GM23248 (cell line): ENCODE results near the gene IL21R. TPM values are rescaled to one million over a fixed set of nuclear protein-coding genes. Genes with fewer than 3 reads are reported as not detected.

Source experiments
- DNase-seq: peaks from one replicate; pipeline ENCODE4 v3.0.0-alpha.2; 2015
- H2AFZ ChIP-seq: fragments of 200-600 bp; sonication (generic); 2 replicates; pipeline ENCODE4 v1.6.1; 2016; ENCODE audit warnings: antibody characterized with exemption
- H3F3A ChIP-seq: fragments of 200-600 bp; sonication (generic); 2 replicates; pipeline ENCODE4 v1.6.1; 2016; ENCODE audit warnings: mild to moderate bottlenecking, antibody characterized with exemption, mixed run types; ENCODE audit not compliant: insufficient read depth
- H3K27ac ChIP-seq: fragments of 200-600 bp; sonication (generic); 2 replicates; pipeline ENCODE4 v1.5.1; 2016; ENCODE audit warnings: mild to moderate bottlenecking
- H3K27me3 ChIP-seq: fragments of 200-600 bp; sonication (generic); replicated peaks from 2 replicates; pipeline ENCODE4 v1.6.1; 2016; ENCODE audit warnings: mild to moderate bottlenecking; ENCODE audit not compliant: insufficient read depth
- H3K36me3 ChIP-seq: fragments of 200-600 bp; sonication (generic); 2 replicates; pipeline ENCODE4 v1.6.1; 2016; ENCODE audit warnings: low read depth, mild to moderate bottlenecking
- H3K4me1 ChIP-seq: fragments of 200-600 bp; sonication (generic); 2 replicates; pipeline ENCODE4 v1.6.1; 2016; ENCODE audit warnings: mild to moderate bottlenecking; ENCODE audit not compliant: insufficient read depth
- H3K4me2 ChIP-seq: fragments of 200-600 bp; sonication (generic); one replicate; pipeline ENCODE4 v1.6.1; 2016; ENCODE audit warnings: mild to moderate bottlenecking; ENCODE audit not compliant: unreplicated experiment
- H3K4me3 ChIP-seq: fragments of 200-600 bp; sonication (generic); 2 replicates; pipeline ENCODE4 v1.5.1; 2016; ENCODE audit warnings: mild to moderate bottlenecking
- H3K79me2 ChIP-seq: fragments of 200-600 bp; sonication (generic); 2 replicates; pipeline ENCODE4 v1.6.1; 2016; ENCODE audit warnings: mild to moderate bottlenecking; ENCODE audit not compliant: insufficient read depth
- H3K9ac ChIP-seq: fragments of 200-600 bp; sonication (generic); 2 replicates; pipeline ENCODE4 v1.6.1; 2016; ENCODE audit warnings: mild to moderate bottlenecking
- H3K9me2 ChIP-seq: fragments of 200-600 bp; sonication (generic); 2 replicates; pipeline ENCODE4 v1.6.1; 2016; ENCODE audit warnings: mixed run types, mild to moderate bottlenecking, moderate library complexity; ENCODE audit not compliant: insufficient read depth
- H3K9me3 ChIP-seq: fragments of 200-600 bp; sonication (generic); one replicate; pipeline ENCODE4 v1.6.1; 2017; ENCODE audit warnings: low read depth
- H4K20me1 ChIP-seq: fragments of 200-600 bp; sonication (generic); 2 replicates; pipeline ENCODE4 v1.6.0; 2016; ENCODE audit not compliant: insufficient read depth
- EZH2 ChIP-seq: fragments of 200-600 bp; sonication (generic); IDR thresholded peaks from 2 replicates; pipeline ENCODE4 v1.6.1; 2018; ENCODE audit warnings: antibody characterized with exemption, mild to moderate bottlenecking; ENCODE audit not compliant: insufficient read depth, poor library complexity, severe bottlenecking
- EZH2phosphoT487 ChIP-seq: fragments of 200-600 bp; sonication (generic); IDR thresholded peaks from 2 replicates; pipeline ENCODE4 v1.6.1; 2018; ENCODE audit warnings: antibody characterized with exemption, moderate library complexity, mild to moderate bottlenecking, low read depth; ENCODE audit not compliant: insufficient read depth
- WGBS, 2 experiments: methylation state at CpG; one replicate each; pipeline ENCODE4 v1.1.6; 2015 to 2017; ENCODE audit warnings: low lambda C conversion rate in 2 of 2, low coverage in 1 of 2; ENCODE audit errors: missing lambda C conversion rate in 2 of 2; 5-methylcytosine and 5-hydroxymethylcytosine counted together
- in situ Hi-C: fragments of 300-500 bp; cut with MboI; formaldehyde crosslinking; loops from 2 replicates; pipeline ENCODE4 v1.15.0; 2020
- polyA plus RNA-seq: library from polyadenylated mRNA; unstranded; fragments of >200 nt; fragmentation: Nextera tagmentation; extraction: Ambion mirVana; gene quantifications from 2 replicates; pipeline ENCODE4 v1.2.1, GENCODE V29; 2016
- total RNA-seq: library from RNA; depleted of rRNA; stranded (reverse); fragments of >200 nt; shearing (Covaris generic); gene quantifications from 2 replicates; pipeline ENCODE4 v1.2.3, GENCODE V29; 2014

IL21R gene
- total and polyA plus RNA-seq, 2 experiments from 2014 or later, result 1.2 to 1.5 TPM

DNA sequence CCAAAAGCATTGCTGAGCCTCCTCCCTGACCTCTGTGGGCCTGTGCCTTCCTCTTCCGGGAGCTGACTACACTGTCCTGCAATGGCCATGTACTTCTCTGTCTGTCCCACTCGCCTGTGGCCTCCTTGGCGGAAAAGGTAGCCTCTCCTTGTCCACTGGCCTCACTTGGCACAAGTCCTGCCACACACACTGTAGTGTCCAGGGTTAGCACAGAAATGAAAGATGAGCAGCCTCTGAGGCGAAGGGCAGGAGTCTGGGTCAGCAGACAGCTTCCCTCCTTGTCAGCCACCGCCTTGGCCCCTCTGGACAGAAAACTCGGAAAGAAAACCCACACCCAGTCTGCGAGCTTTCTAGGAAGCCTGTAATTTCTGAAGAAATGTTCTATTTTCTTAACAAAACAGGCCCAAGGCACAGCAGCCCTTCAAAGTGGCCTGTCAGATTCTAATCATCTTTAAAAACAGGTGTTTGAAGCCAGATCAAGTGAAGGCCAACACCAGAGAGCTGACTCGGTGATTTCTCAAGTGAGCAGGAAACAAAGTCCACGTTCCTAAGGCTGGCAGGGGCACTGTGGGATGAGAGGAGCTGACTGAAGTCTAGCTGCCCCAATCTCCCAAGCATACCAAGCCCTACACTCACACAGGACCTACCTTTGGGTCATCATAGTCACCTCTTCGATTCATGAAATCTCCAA lies 80.6 kb downstream of the IL21R start:
- Histone ChIP-seq H3K27ac (no peak overlapping the region), H3K4me2 (no peak overlapping the region), H3K27me3 (no peaks in the 10 kb centered on the region), H2AFZ (no peak overlapping the region), H3K9ac (no peak overlapping the region), H3K36me3 (peaks cover 47% of the 10 kb centered on the region), H3K4me3 (no peak overlapping the region), H3F3A (peaks cover 5% of the 10 kb centered on the region; the same call in 1 of the 2 replicates), H3K9me2 (no peaks in the 10 kb centered on the region), H4K20me1 (no peaks in the 10 kb centered on the region), H3K9me3 (no peaks in the 10 kb centered on the region), H3K4me1 (no peaks in the 10 kb centered on the region), H3K79me2 (no peaks in the 10 kb centered on the region)
- in situ Hi-C loops, result no loop called here
- 96% methylated on average over 10 of the region's 10 CpGs for WGBS, 2 experiments
- TF ChIP-seq EZH2phosphoT487, result no peak
- TF ChIP-seq EZH2, result no peak
- no peak for DNase-seq

DNA sequence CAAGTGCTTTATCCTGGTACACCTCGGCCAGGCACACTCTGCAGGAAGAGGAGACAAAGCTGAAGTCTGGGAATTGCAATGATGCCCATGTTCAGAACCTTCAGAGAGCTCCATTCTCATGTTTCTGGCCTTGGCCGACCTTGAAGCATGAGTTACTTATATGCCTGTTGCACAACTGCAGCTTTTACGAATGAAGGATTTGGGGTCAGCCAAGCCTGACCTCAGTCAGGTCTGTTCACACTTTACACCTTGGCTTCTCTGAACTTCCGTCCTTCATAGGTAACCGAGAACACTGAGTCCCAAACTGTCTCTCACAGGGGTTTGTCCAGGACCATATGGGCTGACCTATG lies 81.1 kb downstream of the IL21R start:
- H3K27me3 ChIP-seq, result no peaks in the 10 kb centered on the region
- H3K9me2 ChIP-seq, result no peaks in the 10 kb centered on the region
- no peak overlapping the region for H3K27ac ChIP-seq
- H3K9me3 ChIP-seq, result no peaks in the 10 kb centered on the region
- H3K9ac ChIP-seq, result no peak overlapping the region
- no peak for DNase-seq
- no peak overlapping the region for H3K4me3 ChIP-seq
- no peak for TF ChIP-seq EZH2phosphoT487
- no peak for TF ChIP-seq EZH2
- no peaks in the 10 kb centered on the region for H3K4me1 ChIP-seq
- H3F3A ChIP-seq, result 0 out of 2 replicates have a peak, but pooled peaks cover 5% of the 10 kb centered on the region
- no peaks in the 10 kb centered on the region for H4K20me1 ChIP-seq
- H3K36me3 ChIP-seq, result peaks cover 42% of the 10 kb centered on the region
- H3K79me2 ChIP-seq, result no peaks in the 10 kb centered on the region
- no peak overlapping the region for H3K4me2 ChIP-seq
- no peak overlapping the region for H2AFZ ChIP-seq
- 84 to 91% methylated on average over 5 of the region's 5 CpGs for WGBS, 2 experiments
- in situ Hi-C loops, result no loop called here

- TF ChIP-seq EZH2 (no peak), EZH2phosphoT487 (no peak)
- H3K36me3 ChIP-seq, result peaks cover 39% of the 10 kb centered on the region
Observed at GRCh38 chr16:27483624-27484023, 81.7 kb downstream of the IL21R start.

DNA sequence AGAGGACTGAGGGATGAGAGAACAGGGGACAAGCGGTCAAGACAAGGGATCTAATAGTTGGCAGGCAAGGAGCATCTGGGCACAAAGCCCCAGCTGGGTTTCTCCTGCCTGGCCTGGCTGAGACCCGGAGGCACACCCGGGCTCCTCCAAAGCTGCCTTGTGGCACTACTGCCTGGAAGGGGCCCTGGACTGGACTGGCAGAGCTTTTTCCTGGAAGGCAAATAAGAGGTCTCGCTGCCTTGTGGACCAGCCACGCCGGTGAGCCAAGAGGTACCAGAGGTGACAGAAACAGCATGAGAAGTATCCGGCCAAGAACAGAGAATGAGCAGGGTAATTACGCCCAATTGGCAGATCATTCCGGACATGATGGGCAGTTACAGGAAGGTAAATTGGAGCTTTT lies 83.2 kb downstream of the IL21R start:
- Histone ChIP-seq H3K9ac (no peak overlapping the region), H3F3A (no peaks in the 10 kb centered on the region), H4K20me1 (no peaks in the 10 kb centered on the region), H3K79me2 (no peaks in the 10 kb centered on the region), H3K4me1 (no peaks in the 10 kb centered on the region), H3K27me3 (no peaks in the 10 kb centered on the region), H3K36me3 (peaks cover 37% of the 10 kb centered on the region), H2AFZ (no peak overlapping the region), H3K4me3 (no peak overlapping the region), H3K9me2 (no peaks in the 10 kb centered on the region), H3K9me3 (no peaks in the 10 kb centered on the region), H3K4me2 (no peak overlapping the region), H3K27ac (no peak overlapping the region)
- TF ChIP-seq EZH2 (no peak), EZH2phosphoT487 (no peak)
- 92 to 93% methylated on average over 9 of the region's 9 CpGs for WGBS, 2 experiments
- in situ Hi-C loops, result no loop called here
- DNase-seq, result no peak

More at GRCh38 chr16:27483624-27484023, 81.7 kb downstream of the IL21R start:
- WGBS, 2 experiments, result 96 to 99% methylated on average over 5 of the region's 5 CpGs
- in situ Hi-C loops, result no loop called here
- Histone ChIP-seq H4K20me1 (no peaks in the 10 kb centered on the region), H3K9me2 (no peaks in the 10 kb centered on the region), H2AFZ (no peak overlapping the region), H3K9me3 (no peaks in the 10 kb centered on the region), H3K4me1 (no peaks in the 10 kb centered on the region), H3F3A (0 out of 2 replicates have a peak, but pooled peaks cover 1% of the 10 kb centered on the region), H3K27me3 (no peaks in the 10 kb centered on the region), H3K4me2 (no peak overlapping the region), H3K9ac (no peak overlapping the region), H3K4me3 (no peak overlapping the region), H3K79me2 (no peaks in the 10 kb centered on the region), H3K27ac (no peak overlapping the region)
- no peak for DNase-seq
